Measurements from ENCODE around the gene RTN3.
A peak's percentile ranks its signal among the peaks of the same experiment; 100 is the strongest.

The RTN3 gene

GRCh38 chr11:63763496-63764339 is 82.4 kb downstream of the RTN3 start:
- H3K4me3 ChIP-seq (replicated peaks; ENCODE audit: low read depth, low read length), result no peak overlapping the region
- peaks cover 1% of the 10 kb centered on the region for H3K36me3 ChIP-seq (ENCODE audit: control insufficient read depth, insufficient read depth, low read length)
- TF ChIP-seq, protein P1, sequence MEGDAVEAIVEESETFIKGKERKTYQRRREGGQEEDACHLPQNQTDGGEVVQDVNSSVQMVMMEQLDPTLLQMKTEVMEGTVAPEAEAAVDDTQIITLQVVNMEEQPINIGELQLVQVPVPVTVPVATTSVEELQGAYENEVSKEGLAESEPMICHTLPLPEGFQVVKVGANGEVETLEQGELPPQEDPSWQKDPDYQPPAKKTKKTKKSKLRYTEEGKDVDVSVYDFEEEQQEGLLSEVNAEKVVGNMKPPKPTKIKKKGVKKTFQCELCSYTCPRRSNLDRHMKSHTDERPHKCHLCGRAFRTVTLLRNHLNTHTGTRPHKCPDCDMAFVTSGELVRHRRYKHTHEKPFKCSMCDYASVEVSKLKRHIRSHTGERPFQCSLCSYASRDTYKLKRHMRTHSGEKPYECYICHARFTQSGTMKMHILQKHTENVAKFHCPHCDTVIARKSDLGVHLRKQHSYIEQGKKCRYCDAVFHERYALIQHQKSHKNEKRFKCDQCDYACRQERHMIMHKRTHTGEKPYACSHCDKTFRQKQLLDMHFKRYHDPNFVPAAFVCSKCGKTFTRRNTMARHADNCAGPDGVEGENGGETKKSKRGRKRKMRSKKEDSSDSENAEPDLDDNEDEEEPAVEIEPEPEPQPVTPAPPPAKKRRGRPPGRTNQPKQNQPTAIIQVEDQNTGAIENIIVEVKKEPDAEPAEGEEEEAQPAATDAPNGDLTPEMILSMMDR (IDR thresholded peaks at IDR 0.05; ENCODE audit: insufficient read depth, low read length, poor library complexity, severe bottlenecking), result no peak
- peak; percentile 15 for DNase-seq (ENCODE audit: extremely low read depth, insufficient read length)
- no peaks in the 10 kb centered on the region for H3K27me3 ChIP-seq (replicated peaks; ENCODE audit: control insufficient read depth, insufficient read depth, low read length)

GRCh38 chr11:63764340-63764678 is 83.0 kb downstream of the RTN3 start:
- DNase-seq (ENCODE audit: extremely low read depth, insufficient read length), result no peak
- TF ChIP-seq, protein P1 (IDR thresholded peaks at IDR 0.05; ENCODE audit: insufficient read depth, low read length, poor library complexity, severe bottlenecking), result no peak
- no peak overlapping the region for H3K4me3 ChIP-seq (replicated peaks; ENCODE audit: low read depth, low read length)
- no peaks in the 10 kb centered on the region for H3K27me3 ChIP-seq (replicated peaks; ENCODE audit: control insufficient read depth, insufficient read depth, low read length)
- peaks cover 1% of the 10 kb centered on the region for H3K36me3 ChIP-seq (ENCODE audit: control insufficient read depth, insufficient read depth, low read length)

- Histone ChIP-seq H3K27me3 (replicated peaks; ENCODE audit: control insufficient read depth, insufficient read depth, low read length) (no peaks in the 10 kb centered on the region), H3K4me3 (replicated peaks; ENCODE audit: low read depth, low read length) (no peak overlapping the region), H3K36me3 (ENCODE audit: control insufficient read depth, insufficient read depth, low read length) (peaks cover 1% of the 10 kb centered on the region)
- TF ChIP-seq, protein P1 (IDR thresholded peaks at IDR 0.05; ENCODE audit: insufficient read depth, low read length, poor library complexity, severe bottlenecking), result no peak
- DNase-seq (ENCODE audit: extremely low read depth, insufficient read length), result peak; percentile 9
Observed at GRCh38 chr11:63764679-63765647, 83.7 kb downstream of the RTN3 start.

- H3K36me3 ChIP-seq (ENCODE audit: control insufficient read depth, insufficient read depth, low read length), result peaks cover 1% of the 10 kb centered on the region
- TF ChIP-seq, protein P1 (IDR thresholded peaks at IDR 0.05; ENCODE audit: insufficient read depth, low read length, poor library complexity, severe bottlenecking), result no peak
- no peaks in the 10 kb centered on the region for H3K27me3 ChIP-seq (replicated peaks; ENCODE audit: control insufficient read depth, insufficient read depth, low read length)
- peak; percentile 9 for DNase-seq (ENCODE audit: extremely low read depth, insufficient read length)
- no peak overlapping the region for H3K4me3 ChIP-seq (replicated peaks; ENCODE audit: low read depth, low read length)
Observed at GRCh38 chr11:63765688-63766241, 84.5 kb downstream of the RTN3 start.

DNA sequence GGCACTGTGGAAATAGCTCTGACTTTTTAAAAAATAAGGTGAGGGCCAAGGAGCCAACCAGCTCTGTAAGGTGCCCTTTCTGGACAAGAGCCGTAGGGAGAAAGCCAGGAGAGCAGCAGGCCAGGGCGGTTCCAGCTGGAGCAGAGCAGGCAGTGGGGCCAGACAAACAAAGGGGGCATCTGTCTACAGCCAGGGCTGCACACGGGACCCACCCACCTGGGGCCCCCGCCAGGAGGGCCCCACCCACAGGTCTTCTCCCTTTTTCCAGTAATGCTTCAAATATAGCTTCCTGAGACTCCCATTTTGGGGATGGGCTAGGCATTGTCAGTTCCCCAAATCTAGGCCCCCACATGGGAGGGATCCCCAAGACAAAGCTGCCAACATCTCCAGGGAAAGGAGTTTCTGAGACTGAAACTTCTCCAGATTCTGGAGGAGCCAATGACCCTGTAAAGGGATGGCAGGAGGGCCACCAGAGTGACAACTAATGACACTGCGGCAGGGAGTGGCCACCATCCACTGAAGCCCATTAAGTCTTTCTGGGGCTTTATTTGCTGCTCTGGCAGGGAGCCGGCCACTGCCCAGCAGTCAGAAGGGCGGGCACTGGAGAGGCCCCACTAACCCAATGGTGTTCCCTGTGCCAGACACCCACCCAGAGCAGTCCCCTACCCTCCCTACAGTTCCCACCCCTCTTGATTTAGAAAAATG is 85.4 kb downstream of the RTN3 start:
- no peak overlapping the region for H3K4me3 ChIP-seq (replicated peaks; ENCODE audit: low read depth, low read length)

More for the DNA sequence above, 85.4 kb downstream of the RTN3 start:
- Histone ChIP-seq H3K27me3 (replicated peaks; ENCODE audit: control insufficient read depth, insufficient read depth, low read length) (no peaks in the 10 kb centered on the region), H3K36me3 (ENCODE audit: control insufficient read depth, insufficient read depth, low read length) (no peaks in the 10 kb centered on the region; the same call in none of the 2 replicates)
- DNase-seq (ENCODE audit: extremely low read depth, insufficient read length), result no peak
- TF ChIP-seq, protein P1 (IDR thresholded peaks at IDR 0.05; ENCODE audit: insufficient read depth, low read length, poor library complexity, severe bottlenecking), result no peak

All from GM06990 (cell line).